Measurements from ENCODE around the gene ALG11.
"Not testable (repeated sequence)": the region's sequence is repeated elsewhere in the genome, so short reads cannot be mapped to it uniquely, and the experiment has no call there.

The ALG11 gene, protein sequence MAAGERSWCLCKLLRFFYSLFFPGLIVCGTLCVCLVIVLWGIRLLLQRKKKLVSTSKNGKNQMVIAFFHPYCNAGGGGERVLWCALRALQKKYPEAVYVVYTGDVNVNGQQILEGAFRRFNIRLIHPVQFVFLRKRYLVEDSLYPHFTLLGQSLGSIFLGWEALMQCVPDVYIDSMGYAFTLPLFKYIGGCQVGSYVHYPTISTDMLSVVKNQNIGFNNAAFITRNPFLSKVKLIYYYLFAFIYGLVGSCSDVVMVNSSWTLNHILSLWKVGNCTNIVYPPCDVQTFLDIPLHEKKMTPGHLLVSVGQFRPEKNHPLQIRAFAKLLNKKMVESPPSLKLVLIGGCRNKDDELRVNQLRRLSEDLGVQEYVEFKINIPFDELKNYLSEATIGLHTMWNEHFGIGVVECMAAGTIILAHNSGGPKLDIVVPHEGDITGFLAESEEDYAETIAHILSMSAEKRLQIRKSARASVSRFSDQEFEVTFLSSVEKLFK
- 9.4 to 17.3 (median 12.2) reads per million in 4 donors for total RNA-seq

DNA sequence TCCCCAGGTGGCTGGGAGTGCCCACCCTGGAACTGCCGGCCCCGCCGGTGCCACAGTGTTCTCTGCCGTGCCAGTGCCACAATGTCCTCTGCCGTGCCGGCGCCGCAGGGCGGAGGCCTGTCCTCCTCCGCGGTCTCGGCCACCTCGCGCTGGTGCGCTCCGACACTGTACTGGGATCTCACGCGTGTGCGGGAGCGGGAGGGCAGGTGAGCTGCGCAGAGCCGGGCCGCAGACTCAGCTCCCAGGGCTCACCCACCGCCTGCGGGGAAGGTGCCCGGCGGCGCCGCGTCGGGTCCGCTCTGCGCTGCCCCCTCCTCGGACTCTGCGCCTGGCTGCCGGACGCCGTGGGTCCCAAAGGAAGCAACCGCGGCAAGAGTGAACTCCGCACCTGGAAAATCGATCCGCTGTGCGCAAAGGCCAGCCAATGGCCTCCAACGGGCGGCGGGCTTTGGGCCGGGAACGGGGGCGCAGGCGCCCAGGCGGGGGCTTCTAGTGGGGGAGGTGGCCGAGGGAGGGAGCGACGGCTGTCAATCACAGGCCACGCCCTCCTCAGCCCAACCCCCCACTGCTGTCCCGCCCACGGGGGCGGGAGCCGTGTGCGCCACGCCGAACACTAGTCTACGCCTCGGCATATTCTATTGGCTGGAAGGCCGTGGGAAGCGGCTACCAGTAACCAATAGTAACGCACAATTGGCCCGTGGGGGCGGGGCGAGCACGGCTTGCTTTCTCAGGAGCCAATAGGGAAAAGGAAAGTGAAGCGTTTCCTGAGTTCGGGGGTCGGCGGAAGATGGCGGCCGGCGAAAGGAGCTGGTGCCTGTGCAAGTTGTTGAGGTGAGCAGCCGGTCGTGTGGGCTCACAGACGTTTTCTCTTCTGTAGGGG is at the start of gene ALG11:
ALG11 (plus strand) TSS at position 767 of the 880 bp plus-strand sequence; CDS start at position 788, 21 bp downstream.
- peak; percentile 96 to 100 (median 98) for DNase-seq

- no peak for DNase-seq
These were observed 46.0 kb upstream of the ALG11 start for GRCh38 chr13:51966186-51966585.

- DNase-seq = peak in 1 of 5 donors; percentile 20
These were observed 44.4 kb upstream of the ALG11 start for GRCh38 chr13:51967482-51968446.

DNA sequence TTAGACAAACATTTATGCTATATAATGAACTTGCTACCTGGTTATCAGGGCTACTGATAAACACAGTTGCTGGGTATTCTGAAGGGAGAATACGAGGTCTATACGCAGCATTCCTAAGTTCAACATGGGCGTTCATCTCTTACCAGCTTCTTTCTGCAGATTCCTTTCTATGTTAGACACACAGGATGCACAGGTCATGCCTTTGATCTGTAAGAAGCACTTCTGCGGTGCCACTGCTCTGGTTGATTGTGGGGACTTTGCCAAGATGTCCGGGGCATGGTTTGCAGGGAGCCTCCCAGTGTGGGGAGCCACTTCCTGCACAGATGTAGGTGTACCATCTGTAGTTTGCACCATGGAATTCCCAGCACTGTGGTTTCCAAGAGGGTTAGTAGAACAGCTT is 41.8 kb upstream of the ALG11 start:
- no peak for DNase-seq

DNA sequence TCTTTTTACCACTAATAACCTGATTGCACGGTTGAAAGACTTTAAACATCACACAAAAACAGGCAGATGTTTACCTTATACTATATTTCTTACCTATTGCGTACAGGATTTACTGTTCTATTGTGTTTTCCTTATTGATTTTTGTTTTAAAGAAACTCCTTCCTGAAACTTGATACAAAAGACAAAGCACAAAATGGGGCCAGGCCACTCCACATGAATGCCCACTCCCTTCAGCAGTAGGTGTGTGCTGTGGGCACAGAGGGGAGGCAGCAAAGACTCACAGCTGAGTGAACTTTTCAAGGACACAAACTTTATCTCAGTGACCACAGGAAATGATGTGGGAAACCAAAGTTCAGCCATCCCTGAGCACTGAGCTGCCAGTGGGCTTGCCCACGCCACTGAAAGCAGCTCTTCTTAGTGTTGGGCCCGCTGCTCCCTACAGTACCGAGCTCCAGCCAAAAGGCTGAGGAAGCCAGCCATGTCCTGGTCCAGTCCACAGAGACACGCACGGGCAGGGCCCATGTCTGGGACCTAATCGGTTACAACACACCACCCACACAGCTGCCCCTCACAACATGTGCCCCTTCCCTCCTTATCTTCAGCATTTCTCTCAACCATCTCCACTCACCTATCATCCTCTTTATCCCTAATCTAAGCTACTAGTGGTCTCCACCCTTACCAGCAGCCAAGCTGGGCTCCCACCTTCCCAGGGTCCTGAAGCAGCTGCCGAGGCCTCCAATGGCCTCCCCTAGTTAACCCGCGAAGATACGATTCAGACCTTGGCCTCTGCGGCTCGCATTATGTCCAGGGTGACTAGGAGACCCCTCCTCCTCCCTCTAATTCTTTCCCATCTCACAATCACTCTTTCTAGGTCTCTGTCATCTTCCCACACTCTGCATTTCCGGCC is 40.4 kb upstream of the ALG11 start:
- no peak for DNase-seq

GRCh38 chr13:51974482-51974881 is 37.7 kb upstream of the ALG11 start:
- DNase-seq = no peak

DNA sequence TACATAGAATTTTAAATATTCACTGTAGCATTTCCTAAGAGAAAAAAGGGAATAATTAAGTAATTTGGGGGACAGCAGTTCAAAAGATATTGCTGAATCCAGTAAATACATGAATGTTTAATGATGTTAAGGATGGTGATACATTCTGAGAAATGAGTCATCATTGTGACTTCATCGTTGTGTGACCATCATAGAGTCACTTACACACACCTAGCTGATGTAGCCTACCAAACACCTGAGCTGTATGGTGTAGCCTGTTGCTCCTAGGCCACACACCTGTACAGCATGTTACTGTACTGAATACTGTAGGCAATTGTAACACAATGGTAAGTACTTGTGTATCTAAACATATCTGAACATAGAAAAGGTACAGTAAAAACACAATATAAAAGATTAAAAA is 35.8 kb upstream of the ALG11 start:
- no peak for DNase-seq

DNA sequence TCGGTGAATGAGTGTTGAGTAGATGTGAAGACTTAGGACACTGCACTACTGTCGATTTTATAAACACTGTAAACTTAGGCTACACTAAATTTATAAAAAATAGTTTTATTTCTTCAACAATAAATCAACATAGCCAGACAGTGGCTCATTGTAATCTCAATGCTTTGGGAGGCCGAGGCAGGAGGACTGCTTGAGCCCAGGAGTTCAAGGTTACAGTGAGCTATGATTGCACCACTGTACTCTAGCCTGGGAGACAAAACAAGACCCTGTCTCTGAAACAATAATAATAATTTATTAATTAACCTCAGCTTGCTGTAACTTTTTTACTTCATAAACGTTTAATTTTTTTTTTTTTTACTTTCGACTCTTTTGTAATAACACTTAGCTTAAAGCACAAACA is 35.3 kb upstream of the ALG11 start:
- DNase-seq = no peak

DNA sequence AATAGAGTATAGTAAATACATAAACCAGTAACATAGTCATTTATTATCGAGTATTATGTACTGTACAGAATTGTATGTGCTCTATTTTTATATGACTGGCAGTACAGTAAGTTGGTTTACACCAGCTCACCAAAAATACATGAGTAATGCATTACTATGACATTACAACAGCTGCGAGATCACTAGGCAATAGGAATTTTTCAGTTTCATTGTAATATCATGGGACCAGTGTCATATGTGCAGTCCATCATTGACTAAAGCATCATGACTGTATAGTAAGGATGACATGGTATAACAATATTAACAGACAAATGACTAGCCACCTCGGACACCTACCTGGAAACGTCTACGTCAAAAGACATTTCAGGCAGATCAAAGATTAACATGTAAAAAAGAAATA is 34.6 kb upstream of the ALG11 start:
- no peak for DNase-seq

- no peak for DNase-seq
These were observed 33.2 kb upstream of the ALG11 start for GRCh38 chr13:51978796-51979556.

DNA sequence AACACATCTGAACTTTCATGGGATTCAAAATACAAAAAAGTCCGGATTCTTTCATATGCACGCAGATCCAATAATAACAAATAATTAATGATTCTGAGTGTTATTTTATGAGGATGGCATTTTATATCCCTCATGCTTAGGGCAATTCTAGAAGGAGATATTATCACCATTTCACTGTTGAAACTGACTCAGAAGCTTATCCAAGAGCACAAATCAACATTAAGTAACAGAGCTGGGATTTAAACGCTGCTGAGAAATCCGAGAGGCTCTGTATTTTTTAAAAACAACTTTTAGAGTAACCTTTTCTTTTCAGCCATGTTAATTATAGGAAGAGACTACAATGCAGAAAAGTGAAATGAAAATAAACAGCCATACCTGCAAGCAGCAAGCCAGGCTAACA is 31.3 kb upstream of the ALG11 start:
- DNase-seq = no peak

GRCh38 chr13:51981355-51981754 is 30.8 kb upstream of the ALG11 start:
- DNase-seq = no peak

- DNase-seq = not testable (repeated sequence)
These were observed 28.9 kb upstream of the ALG11 start for GRCh38 chr13:51983292-51983691.

DNA sequence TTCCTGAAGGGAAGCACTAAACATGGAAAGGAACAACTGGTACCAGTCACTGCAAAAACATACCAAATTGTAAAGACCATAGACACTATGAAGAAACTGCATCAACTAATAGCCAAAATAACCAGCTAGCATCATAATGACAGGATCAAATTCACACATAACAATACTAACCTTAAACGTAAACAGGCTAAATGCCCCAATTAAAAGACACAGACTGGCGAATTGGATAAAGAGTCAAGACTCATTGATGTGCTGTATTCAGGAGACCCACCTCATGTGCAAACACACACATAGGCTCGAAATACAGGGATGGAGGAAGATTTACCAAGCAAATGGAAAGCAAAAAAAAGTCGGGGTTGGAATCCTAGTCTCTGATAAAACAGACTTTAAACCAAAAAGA is 27.3 kb upstream of the ALG11 start:
- not testable (repeated sequence) for DNase-seq

DNA sequence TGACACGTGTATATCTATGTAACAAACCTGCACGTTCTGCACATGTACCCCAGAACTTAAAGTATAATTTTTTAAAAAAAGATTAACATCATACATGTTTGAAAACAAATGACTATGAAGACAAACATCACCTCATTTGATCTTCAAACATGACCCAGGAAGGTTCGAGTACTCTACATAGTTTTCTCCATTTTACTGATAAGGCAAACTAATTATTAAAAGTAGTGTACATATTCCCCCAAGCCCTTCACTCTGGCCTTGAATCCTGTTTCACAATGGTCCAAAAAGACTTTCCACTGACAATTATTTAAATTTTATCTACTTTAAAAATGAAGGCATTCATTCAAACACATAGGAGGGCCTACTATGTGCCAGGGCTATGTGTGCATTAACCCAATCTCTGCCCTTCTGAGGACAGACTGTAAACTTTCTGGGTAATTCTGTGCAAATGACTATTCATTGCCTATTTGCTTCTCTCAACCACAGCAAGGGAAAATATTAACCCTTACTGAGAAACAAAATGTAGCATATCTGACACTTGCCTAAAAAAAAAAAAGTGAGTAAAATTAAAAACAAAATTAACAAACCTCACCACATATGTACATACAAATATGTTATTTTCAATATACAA is 23.1 kb upstream of the ALG11 start:
- no peak for DNase-seq

- no peak for DNase-seq
These were observed 18.5 kb upstream of the ALG11 start for GRCh38 chr13:51993713-51994112.

DNA sequence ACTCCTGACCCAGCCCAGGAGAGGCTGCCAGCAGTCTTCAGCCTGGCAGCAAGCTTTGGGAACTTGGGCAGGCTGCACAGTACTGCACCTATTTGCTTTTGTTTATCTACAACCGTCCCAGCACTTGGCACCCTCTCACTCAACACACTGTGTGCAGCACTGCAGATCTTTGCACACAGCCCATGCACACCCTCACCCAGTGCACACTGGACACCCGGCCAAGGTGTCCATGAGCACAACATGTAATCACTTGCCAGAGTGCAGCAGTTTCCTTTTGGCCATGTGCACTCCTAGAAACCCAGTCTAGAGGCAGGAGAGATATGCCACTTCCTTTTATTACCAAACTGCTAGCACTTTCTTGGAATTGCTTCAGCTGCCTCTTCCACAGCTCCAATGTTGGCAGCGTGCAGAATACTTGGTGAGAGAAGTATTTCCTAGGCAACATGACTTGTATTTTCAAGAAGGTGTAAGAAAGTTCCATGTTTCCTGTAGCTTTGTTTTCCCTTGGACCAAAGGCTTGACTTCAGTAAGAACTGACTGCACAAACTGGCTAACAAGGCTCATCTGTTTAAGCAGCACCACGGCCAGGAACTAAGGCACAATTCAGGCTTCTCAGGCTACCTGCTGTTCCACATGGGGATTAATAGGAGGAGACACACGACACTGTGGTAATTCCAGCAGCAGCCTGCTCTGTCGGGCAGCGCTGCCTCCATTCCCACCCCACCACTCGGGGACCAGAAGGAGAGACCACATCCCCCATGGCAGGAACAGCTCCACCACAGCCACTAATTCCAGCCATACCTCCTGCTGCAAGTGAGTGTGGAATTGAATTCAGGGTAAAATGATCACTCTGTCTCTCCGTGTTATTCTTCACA is 16.3 kb upstream of the ALG11 start:
- DNase-seq = no peak

DNA sequence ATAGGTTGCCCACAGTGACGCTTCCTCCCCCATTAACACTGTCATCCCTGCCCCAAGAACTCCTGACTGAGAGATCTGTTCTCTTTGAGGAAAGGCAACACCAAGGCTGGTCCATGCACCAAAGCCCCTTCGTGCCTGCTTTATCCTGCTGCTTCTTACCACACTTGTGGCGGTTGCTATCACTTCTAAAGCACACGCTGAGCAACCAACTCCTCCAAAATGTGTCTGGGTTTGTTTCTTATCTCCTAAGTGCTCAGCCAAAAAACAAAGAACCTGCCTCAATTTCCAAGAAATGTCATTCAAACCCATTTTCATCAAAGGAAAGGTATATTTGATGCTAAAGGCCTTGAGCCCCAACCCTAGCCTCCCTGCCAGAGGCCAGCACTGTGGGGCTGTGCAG is 15.6 kb upstream of the ALG11 start:
- DNase-seq = no peak

DNA sequence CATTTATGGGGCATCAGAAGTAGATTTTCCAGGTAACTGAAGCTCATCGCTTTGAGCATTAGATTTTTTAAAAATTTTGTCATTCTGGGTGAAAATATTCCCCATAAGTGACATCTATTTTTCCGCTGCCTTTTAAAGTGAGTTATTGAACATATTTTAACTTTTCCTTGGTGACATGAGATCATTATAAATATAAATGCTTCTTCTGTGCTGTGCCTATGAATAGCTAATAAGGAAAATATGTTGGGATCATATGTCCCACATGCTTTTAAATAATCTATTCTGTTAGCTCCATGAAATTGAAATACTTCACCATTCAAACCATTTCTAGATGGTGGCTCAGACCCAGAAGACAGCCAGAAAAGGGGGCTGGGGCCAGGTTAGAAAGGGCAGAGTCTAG is 15.0 kb upstream of the ALG11 start:
- no peak for DNase-seq
